22Rv1 (cell line): ENCODE results near the gene PRRG2.

ENCODE experiments used
- ZFX ChIP-seq: fragments of 450-650 bp; IDR thresholded peaks from 2 replicates; pipeline ENCODE4 v1.6.1; 2017; ENCODE audit warnings: antibody characterized with exemption, borderline replicate concordance
- TF ChIP-seq, protein P1 (sequence below): fragments of 450-650 bp; IDR thresholded peaks from 2 replicates; pipeline ENCODE4 v1.5.1; 2017; ENCODE audit warnings: mild to moderate bottlenecking

- TF ChIP-seq, protein P1, sequence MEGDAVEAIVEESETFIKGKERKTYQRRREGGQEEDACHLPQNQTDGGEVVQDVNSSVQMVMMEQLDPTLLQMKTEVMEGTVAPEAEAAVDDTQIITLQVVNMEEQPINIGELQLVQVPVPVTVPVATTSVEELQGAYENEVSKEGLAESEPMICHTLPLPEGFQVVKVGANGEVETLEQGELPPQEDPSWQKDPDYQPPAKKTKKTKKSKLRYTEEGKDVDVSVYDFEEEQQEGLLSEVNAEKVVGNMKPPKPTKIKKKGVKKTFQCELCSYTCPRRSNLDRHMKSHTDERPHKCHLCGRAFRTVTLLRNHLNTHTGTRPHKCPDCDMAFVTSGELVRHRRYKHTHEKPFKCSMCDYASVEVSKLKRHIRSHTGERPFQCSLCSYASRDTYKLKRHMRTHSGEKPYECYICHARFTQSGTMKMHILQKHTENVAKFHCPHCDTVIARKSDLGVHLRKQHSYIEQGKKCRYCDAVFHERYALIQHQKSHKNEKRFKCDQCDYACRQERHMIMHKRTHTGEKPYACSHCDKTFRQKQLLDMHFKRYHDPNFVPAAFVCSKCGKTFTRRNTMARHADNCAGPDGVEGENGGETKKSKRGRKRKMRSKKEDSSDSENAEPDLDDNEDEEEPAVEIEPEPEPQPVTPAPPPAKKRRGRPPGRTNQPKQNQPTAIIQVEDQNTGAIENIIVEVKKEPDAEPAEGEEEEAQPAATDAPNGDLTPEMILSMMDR = no peak
- TF ChIP-seq ZFX = no peak
Measured at GRCh38 chr19:49626226-49626625, 45.1 kb downstream of the PRRG2 start.
